ENCODE results near the gene ZNF518A. TPM values are rescaled to one million over a fixed set of nuclear protein-coding genes. Genes with fewer than 3 reads are reported as not detected.
A peak's percentile ranks its signal among the peaks of the same experiment; 100 is the strongest.

The ZNF518A gene
- total RNA-seq, 1 experiment from 2014 or later: 11.4 TPM

DNA sequence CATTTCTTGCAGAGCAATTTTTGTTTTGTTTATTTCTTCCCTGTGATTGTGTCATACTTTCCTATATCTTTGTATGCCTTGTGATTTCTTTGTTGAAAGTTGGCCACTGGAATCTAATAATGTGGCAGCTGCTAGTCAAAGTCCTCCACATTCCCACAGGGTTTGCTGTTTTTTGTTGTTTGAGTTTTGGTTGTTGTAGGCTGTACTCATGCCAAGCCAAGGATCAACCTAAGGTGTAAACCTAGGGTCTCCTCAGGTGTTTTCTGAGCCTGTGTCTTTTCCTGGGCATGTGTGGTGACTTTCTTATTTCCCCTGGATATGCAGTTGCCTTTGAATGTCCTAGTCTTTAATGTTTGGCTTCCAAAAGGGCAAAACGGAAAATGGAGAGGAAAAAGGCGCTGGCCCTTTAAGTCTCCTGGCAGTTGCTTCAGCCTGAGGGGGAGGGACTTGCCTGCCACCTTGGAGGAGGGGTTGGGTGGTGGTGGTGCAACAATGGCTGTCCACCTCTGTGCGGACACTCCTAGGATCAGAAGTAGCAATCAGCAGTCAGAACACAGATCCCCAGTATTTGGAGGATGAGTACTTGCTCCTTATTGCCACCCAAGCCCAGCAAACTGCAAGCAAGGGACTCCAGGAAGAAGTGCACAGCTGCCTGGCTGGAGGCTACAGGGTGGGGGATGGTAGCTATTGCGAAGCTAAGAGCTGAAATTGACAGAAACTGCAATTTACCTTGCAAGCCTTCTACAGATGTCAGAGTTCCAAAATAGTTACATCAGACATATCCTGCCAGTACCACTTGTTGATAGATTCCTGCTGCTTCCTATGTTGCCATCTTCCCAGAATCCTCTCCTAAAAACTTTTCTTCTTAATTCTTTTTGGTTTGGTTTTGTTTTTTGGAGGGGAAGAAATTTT is 5.6 kb upstream of the ZNF518A start:
- peaks cover 22% of the 10 kb centered on the region for H3K4me1 ChIP-seq (replicated peaks; ENCODE audit: insufficient read depth)
- ChIA-PET CTCF (no interaction called here), POLR2A (ENCODE audit: unreplicated experiment) (no interaction called here)
- H3F3A ChIP-seq (ENCODE audit: insufficient read depth, low read depth): no peaks in the 10 kb centered on the region
- H3K79me2 ChIP-seq (ENCODE audit: low read depth): no peaks in the 10 kb centered on the region
- peak; percentile 44 to 52 for DNase-seq
- H3K9me3 ChIP-seq (ENCODE audit: insufficient read depth, low read depth): no peaks in the 10 kb centered on the region
- H3K27ac ChIP-seq: peak overlapping the region; percentile 52
- H3K4me3 ChIP-seq: peak overlapping the region; percentile 53; the same call in 1 of the 2 replicates
- no peaks in the 10 kb centered on the region for H4K20me1 ChIP-seq (ENCODE audit: insufficient read depth)
- H3K36me3 ChIP-seq (ENCODE audit: low read depth): no peaks in the 10 kb centered on the region
- peak overlapping the region; percentile 80 for H3K4me2 ChIP-seq
- H3K27me3 ChIP-seq (ENCODE audit: insufficient read depth, low read depth): no peaks in the 10 kb centered on the region
- no TSS peak for BruUV-seq (replicated peaks)
- intact Hi-C loops (cut with micrococcal nuclease; ENCODE audit: unreplicated experiment): loop anchor here (10.0 kb wide), 1 partner anchor 220 kb away; the partner anchor contains the start of gene CC2D2B
- TF ChIP-seq EZH2 (IDR thresholded peaks at IDR 0.05; ENCODE audit: low read depth): no peak
- TF ChIP-seq, protein P1, sequence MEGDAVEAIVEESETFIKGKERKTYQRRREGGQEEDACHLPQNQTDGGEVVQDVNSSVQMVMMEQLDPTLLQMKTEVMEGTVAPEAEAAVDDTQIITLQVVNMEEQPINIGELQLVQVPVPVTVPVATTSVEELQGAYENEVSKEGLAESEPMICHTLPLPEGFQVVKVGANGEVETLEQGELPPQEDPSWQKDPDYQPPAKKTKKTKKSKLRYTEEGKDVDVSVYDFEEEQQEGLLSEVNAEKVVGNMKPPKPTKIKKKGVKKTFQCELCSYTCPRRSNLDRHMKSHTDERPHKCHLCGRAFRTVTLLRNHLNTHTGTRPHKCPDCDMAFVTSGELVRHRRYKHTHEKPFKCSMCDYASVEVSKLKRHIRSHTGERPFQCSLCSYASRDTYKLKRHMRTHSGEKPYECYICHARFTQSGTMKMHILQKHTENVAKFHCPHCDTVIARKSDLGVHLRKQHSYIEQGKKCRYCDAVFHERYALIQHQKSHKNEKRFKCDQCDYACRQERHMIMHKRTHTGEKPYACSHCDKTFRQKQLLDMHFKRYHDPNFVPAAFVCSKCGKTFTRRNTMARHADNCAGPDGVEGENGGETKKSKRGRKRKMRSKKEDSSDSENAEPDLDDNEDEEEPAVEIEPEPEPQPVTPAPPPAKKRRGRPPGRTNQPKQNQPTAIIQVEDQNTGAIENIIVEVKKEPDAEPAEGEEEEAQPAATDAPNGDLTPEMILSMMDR (conservative IDR thresholded peaks at IDR 0.05): no peak
- H2AFZ ChIP-seq: peak overlapping the region; percentile 94
- H3K9me2 ChIP-seq (ENCODE audit: insufficient read depth): no peaks in the 10 kb centered on the region

DNA sequence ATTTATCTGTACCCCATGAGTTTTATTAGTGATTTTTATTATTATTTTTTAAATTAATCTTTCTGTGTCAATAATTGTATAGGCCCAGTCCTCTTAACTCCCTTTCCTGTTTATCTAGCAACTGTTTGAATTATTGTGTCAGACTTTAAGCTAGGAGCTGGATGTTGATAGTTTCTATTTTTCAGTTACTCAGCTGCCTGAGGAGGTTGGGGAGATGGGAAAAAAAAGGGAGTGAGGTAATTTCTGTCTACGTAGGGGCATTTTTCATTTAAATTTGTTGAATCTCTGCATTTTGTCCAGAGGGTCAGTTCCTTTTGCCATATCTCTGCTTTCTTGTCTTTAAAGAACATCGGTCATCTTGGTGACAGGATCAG is 5.0 kb upstream of the ZNF518A start:
- Histone ChIP-seq H3K4me1 (replicated peaks; ENCODE audit: insufficient read depth) (peaks cover 22% of the 10 kb centered on the region), H4K20me1 (ENCODE audit: insufficient read depth) (no peaks in the 10 kb centered on the region), H3K36me3 (ENCODE audit: low read depth) (no peaks in the 10 kb centered on the region), H2AFZ (no peak overlapping the region; the same call in 1 of the 2 replicates), H3K9me2 (ENCODE audit: insufficient read depth) (no peaks in the 10 kb centered on the region), H3K4me3 (no peak overlapping the region; the same call in 1 of the 2 replicates), H3K27me3 (ENCODE audit: insufficient read depth, low read depth) (no peaks in the 10 kb centered on the region), H3K79me2 (ENCODE audit: low read depth) (no peaks in the 10 kb centered on the region), H3F3A (ENCODE audit: insufficient read depth, low read depth) (peaks cover 2% of the 10 kb centered on the region; the same call in 1 of the 2 replicates), H3K9me3 (ENCODE audit: insufficient read depth, low read depth) (no peaks in the 10 kb centered on the region), H3K27ac (peak overlapping the region; percentile 52), H3K4me2 (peak overlapping the region; percentile 80)
- ChIA-PET CTCF (no interaction called here), POLR2A (ENCODE audit: unreplicated experiment) (no interaction called here)
- TF ChIP-seq, protein P1 (conservative IDR thresholded peaks at IDR 0.05): no peak
- no peak for TF ChIP-seq EZH2 (IDR thresholded peaks at IDR 0.05; ENCODE audit: low read depth)
- DNase-seq: no peak
- no TSS peak for BruUV-seq (replicated peaks)
- intact Hi-C loops (cut with micrococcal nuclease; ENCODE audit: unreplicated experiment): loop anchor here (10.0 kb wide), 1 partner anchor 220 kb away; the partner anchor contains the start of gene CC2D2B

GRCh38 chr10:96130326-96130995 is 364 bp downstream of the ZNF518A start:
- Histone ChIP-seq H3K4me3 (peak overlapping the region; percentile 68), H3F3A (ENCODE audit: insufficient read depth, low read depth) (peaks cover 9% of the 10 kb centered on the region; the same call in 1 of the 2 replicates), H3K4me1 (replicated peaks; ENCODE audit: insufficient read depth) (peaks cover 22% of the 10 kb centered on the region), H2AFZ (peak overlapping the region; percentile 96), H3K9me2 (ENCODE audit: insufficient read depth) (no peaks in the 10 kb centered on the region), H4K20me1 (ENCODE audit: insufficient read depth) (no peaks in the 10 kb centered on the region), H3K27ac (peak overlapping the region; percentile 92), H3K36me3 (ENCODE audit: low read depth) (no peaks in the 10 kb centered on the region), H3K4me2 (peak overlapping the region; percentile 93), H3K9me3 (ENCODE audit: insufficient read depth, low read depth) (no peaks in the 10 kb centered on the region), H3K27me3 (ENCODE audit: insufficient read depth, low read depth) (no peaks in the 10 kb centered on the region), H3K79me2 (ENCODE audit: low read depth) (peaks cover 21% of the 10 kb centered on the region)
- no peak for TF ChIP-seq EZH2 (IDR thresholded peaks at IDR 0.05; ENCODE audit: low read depth)
- TF ChIP-seq, protein P1 (conservative IDR thresholded peaks at IDR 0.05): no peak
- TSS peak; percentile 72 for BruUV-seq (replicated peaks)
- POLR2A ChIA-PET (ENCODE audit: unreplicated experiment): interaction anchor here (1.6 kb wide), 1 partner anchor 41 kb away, joined by 16 read pairs; no protein-coding TSS in a partner anchor
- CTCF ChIA-PET: no interaction called here
- intact Hi-C loops (cut with micrococcal nuclease; ENCODE audit: unreplicated experiment): loop anchor here (1.0 to 2.0 kb wide), 2 partner anchors 40 to 88 kb away; partner anchors contain the start of gene CCNJ
- peak; percentile 47 to 70 for DNase-seq
